Kidney tubule cell (primary cell): Measurements from ENCODE around the gene PSMD9.
"Not testable (repeated sequence)": the region's sequence is repeated elsewhere in the genome, so short reads cannot be mapped to it uniquely, and the experiment has no call there.

Experiments used
- DNase-seq: peaks from one replicate; pipeline ENCODE4 v3.0.0-alpha.2; 2018; ENCODE audit warnings: low spot score

The PSMD9 gene

GRCh38 chr12:121873216-121873569 is 15.4 kb upstream of the PSMD9 start:
- DNase-seq = no peak

GRCh38 chr12:121874071-121874470 is 14.5 kb upstream of the PSMD9 start:
- DNase-seq = no peak

- no peak for DNase-seq
Measured at GRCh38 chr12:121875582-121875981, 13.0 kb upstream of the PSMD9 start.

- DNase-seq = not testable (repeated sequence)
Measured at GRCh38 chr12:121876080-121876447, 12.5 kb upstream of the PSMD9 start.

- no peak for DNase-seq
Measured at GRCh38 chr12:121883315-121883660, 5.3 kb upstream of the PSMD9 start.

- DNase-seq = not testable (repeated sequence)
Measured at GRCh38 chr12:121885129-121885528, 3.5 kb upstream of the PSMD9 start.

GRCh38 chr12:121888083-121888477 is 510 bp upstream of the PSMD9 start:
- no peak for DNase-seq

GRCh38 chr12:121889274-121889624 is 659 bp downstream of the PSMD9 start:
- no peak for DNase-seq

GRCh38 chr12:121889661-121890060 is 1.1 kb downstream of the PSMD9 start:
- DNase-seq = not testable (repeated sequence)

- no peak for DNase-seq
Measured at GRCh38 chr12:121892673-121893561, 4.3 kb downstream of the PSMD9 start.

- peak; percentile 68 for DNase-seq
Measured at GRCh38 chr12:121893961-121894460, 5.4 kb downstream of the PSMD9 start.

GRCh38 chr12:121894633-121895032 is 6.0 kb downstream of the PSMD9 start:
- DNase-seq = peak; percentile 38

- no peak for DNase-seq
Measured at GRCh38 chr12:121898287-121898686, 9.7 kb downstream of the PSMD9 start.

- no peak for DNase-seq
Measured at GRCh38 chr12:121899590-121899989, 11.0 kb downstream of the PSMD9 start.

- DNase-seq = no peak
Measured at GRCh38 chr12:121903202-121903601, 14.6 kb downstream of the PSMD9 start.

GRCh38 chr12:121905746-121906145 is 17.2 kb downstream of the PSMD9 start:
- DNase-seq = no peak

- no peak for DNase-seq
Measured at GRCh38 chr12:121908702-121909101, 20.1 kb downstream of the PSMD9 start.

- no peak for DNase-seq
Measured at GRCh38 chr12:121911824-121912585, 23.4 kb downstream of the PSMD9 start.

- DNase-seq = no peak
Measured at GRCh38 chr12:121915841-121916321, 27.3 kb downstream of the PSMD9 start.

- DNase-seq = no peak
Measured at GRCh38 chr12:121916719-121917118, 28.1 kb downstream of the PSMD9 start.

- peak; percentile 90 for DNase-seq
Measured at GRCh38 chr12:121917950-121918678, 29.5 kb downstream of the PSMD9 start, which contains the start of gene CFAP251. CFAP251 (plus strand) TSS chr12:121918592; CDS start chr12:121921306, 2,714 bp downstream.

- DNase-seq = no peak
Measured at GRCh38 chr12:121918679-121919038, 30.1 kb downstream of the PSMD9 start.
